HG03025 (cell line): ENCODE measurements around the gene KRTAP4-16.
"Not testable (repeated sequence)": the region's sequence is repeated elsewhere in the genome, so short reads cannot be mapped to it uniquely, and the experiment has no call there.

Experiments used
- ATAC-seq: cut with Tn5 transposase; IDR thresholded peaks from one replicate; pipeline ENCODE4 v1.9.1; 2021; ENCODE audit warnings: mild to moderate bottlenecking, moderate library complexity; ENCODE audit not compliant: unreplicated experiment, low FRiP score

The KRTAP4-16 gene

GRCh38 chr17:41101586-41102259 is at the start of gene KRTAP4-16:
TSS of gene KRTAP4-16 (minus strand) at chr17:41102209. CDS start at chr17:41102209, 0 bp downstream.
- no peak for ATAC-seq

GRCh38 chr17:41151525-41151924 is 49.5 kb upstream of the KRTAP4-16 start:
- no peak for ATAC-seq

- ATAC-seq: no peak
Measured at GRCh38 chr17:41150026-41150425, 48.0 kb upstream of the KRTAP4-16 start.

- ATAC-seq: no peak
Measured at GRCh38 chr17:41149652-41149985, 47.6 kb upstream of the KRTAP4-16 start, which contains the start of gene KRTAP4-5. TSS of gene KRTAP4-5 (minus strand) at chr17:41149825. CDS start at chr17:41149767, 58 bp downstream.

- not testable (repeated sequence) for ATAC-seq
Measured at GRCh38 chr17:41148971-41149651, 47.1 kb upstream of the KRTAP4-16 start.

GRCh38 chr17:41147531-41148204 is 45.7 kb upstream of the KRTAP4-16 start:
- ATAC-seq: no peak

- ATAC-seq: no peak
Measured at GRCh38 chr17:41145261-41145660, 43.3 kb upstream of the KRTAP4-16 start.

GRCh38 chr17:41144846-41145245 is 42.8 kb upstream of the KRTAP4-16 start:
- ATAC-seq: no peak

- no peak for ATAC-seq
Measured at GRCh38 chr17:41141361-41141760, 39.4 kb upstream of the KRTAP4-16 start.

GRCh38 chr17:41140360-41141131 is 38.5 kb upstream of the KRTAP4-16 start, which contains the start of gene KRTAP4-6:
TSS of gene KRTAP4-6 (minus strand) at chr17:41140544. CDS start at chr17:41140487, 57 bp downstream.
- ATAC-seq: no peak

GRCh38 chr17:41139865-41140264 is 37.9 kb upstream of the KRTAP4-16 start:
- not testable (repeated sequence) for ATAC-seq

GRCh38 chr17:41133880-41134735 is 32.1 kb upstream of the KRTAP4-16 start:
- no peak for ATAC-seq

- no peak for ATAC-seq
Measured at GRCh38 chr17:41131979-41132378, 30.0 kb upstream of the KRTAP4-16 start.

- ATAC-seq: no peak
Measured at GRCh38 chr17:41127371-41127770, 25.4 kb upstream of the KRTAP4-16 start.

- no peak for ATAC-seq
Measured at GRCh38 chr17:41126412-41126811, 24.4 kb upstream of the KRTAP4-16 start.

- ATAC-seq: no peak
Measured at GRCh38 chr17:41125064-41125463, 23.1 kb upstream of the KRTAP4-16 start.

GRCh38 chr17:41123991-41124371 is 22.0 kb upstream of the KRTAP4-16 start, which contains the start of gene KRTAP4-12:
TSS of gene KRTAP4-12 (minus strand) at chr17:41124182. CDS start at chr17:41124122, 60 bp downstream.
- ATAC-seq: not testable (repeated sequence)

- not testable (repeated sequence) for ATAC-seq
Measured at GRCh38 chr17:41123292-41123990, 21.4 kb upstream of the KRTAP4-16 start.

- no peak for ATAC-seq
Measured at GRCh38 chr17:41121742-41122141, 19.7 kb upstream of the KRTAP4-16 start.
